IgD-negative memory B cell (primary cell): ENCODE results near the gene CCDC28A. TPM values are rescaled to one million over a fixed set of nuclear protein-coding genes. Genes with fewer than 3 reads are reported as not detected.

Experiments used
- H3K27ac Mint-ChIP-seq, 3 donors: one replicate each; pipeline ENCODE4 v1.8.0; 2020 to 2022; ENCODE audit warnings: mild to moderate bottlenecking in 3 of 3, mixed read lengths in 3 of 3, moderate library complexity in 1 of 3
- H3K27me3 Mint-ChIP-seq: one replicate; pipeline ENCODE4 v1.8.0; 2021; ENCODE audit warnings: mixed read lengths
- H3K36me3 Mint-ChIP-seq: one replicate; pipeline ENCODE4 v1.8.0; 2020; ENCODE audit warnings: mild to moderate bottlenecking, mixed read lengths
- H3K4me1 Mint-ChIP-seq, 3 donors: one replicate each; pipeline ENCODE4 v1.8.0; 2020 to 2022; ENCODE audit warnings: mixed read lengths in 3 of 3, mild to moderate bottlenecking in 1 of 3
- H3K4me3 Mint-ChIP-seq, 4 donors: one replicate each; pipeline ENCODE4 v1.8.0; 2020 to 2022; ENCODE audit warnings: mild to moderate bottlenecking in 4 of 4, mixed read lengths in 4 of 4, moderate library complexity in 3 of 4
- H3K9me3 Mint-ChIP-seq, 3 donors: one replicate each; pipeline ENCODE4 v1.8.0; 2020 to 2021; ENCODE audit warnings: mixed read lengths in 3 of 3, mild to moderate bottlenecking in 1 of 3
- polyA plus RNA-seq: library from polyadenylated mRNA; unstranded; fragments of 300-500 nt; fragmentation: Illumina TruSeq; gene quantifications from one replicate; pipeline ENCODE4 v1.2.3, GENCODE V29; 2021

CCDC28A gene
- polyA plus RNA-seq, 1 donor from 2014 or later: 39.5 TPM

DNA sequence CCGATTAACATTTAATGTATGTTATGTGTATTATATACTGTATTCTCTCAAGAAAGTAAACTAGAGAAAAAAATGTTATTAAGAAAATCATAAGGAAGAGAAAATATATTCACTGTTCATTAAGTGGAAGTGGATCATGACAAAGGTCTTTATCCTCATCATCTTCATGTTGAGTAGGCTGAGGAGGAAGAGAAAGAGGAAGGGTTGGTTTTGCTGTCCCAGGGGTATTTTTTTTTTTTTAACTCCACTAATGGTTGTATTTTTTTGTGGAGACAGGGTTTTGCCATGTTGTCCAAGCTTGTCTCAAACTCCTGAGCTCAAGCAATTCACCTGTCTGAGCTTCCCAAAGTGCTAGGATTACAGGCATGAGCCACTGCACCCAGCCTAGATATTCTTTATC, 33.3 kb downstream of the CCDC28A start:
- H3K9me3 Mint-ChIP-seq: no peaks in the 10 kb centered on the region
- no peaks in the 10 kb centered on the region for H3K36me3 Mint-ChIP-seq
- H3K27me3 Mint-ChIP-seq: peaks cover 6% of the 10 kb centered on the region
- no peak overlapping the region for H3K27ac Mint-ChIP-seq
- H3K4me1 Mint-ChIP-seq: peaks cover 0 to 9% (median 8%) of the 10 kb centered on the region in 3 donors
- H3K4me3 Mint-ChIP-seq: no peak overlapping the region

DNA sequence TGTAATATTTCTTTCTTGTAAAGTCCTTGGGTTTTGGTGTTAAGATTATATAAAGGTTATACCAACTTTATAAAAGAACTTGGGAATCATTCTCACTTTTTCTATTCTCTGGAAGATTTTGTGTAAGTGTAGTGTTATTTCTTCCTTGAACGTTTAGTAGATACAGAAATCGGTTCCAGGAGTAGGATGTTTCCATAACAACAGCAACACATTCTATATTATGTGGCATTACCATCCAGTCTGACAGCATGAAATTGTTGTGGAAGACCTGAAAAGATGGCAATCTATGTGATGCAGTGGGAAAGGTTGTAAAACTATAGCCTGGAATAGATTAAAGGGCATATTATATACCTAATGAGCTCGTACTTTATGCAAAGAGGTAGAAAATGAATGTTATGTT, 36.1 kb downstream of the CCDC28A start:
- Mint-ChIP-seq H3K9me3 (no peaks in the 10 kb centered on the region), H3K4me3 (no peak overlapping the region), H3K36me3 (no peaks in the 10 kb centered on the region), H3K27ac (no peak overlapping the region), H3K4me1 (peaks cover 0 to 9% (median 8%) of the 10 kb centered on the region in 3 donors), H3K27me3 (peaks cover 6% of the 10 kb centered on the region)

GRCh38 chr6:138811866-138812265, 38.3 kb downstream of the CCDC28A start:
- Mint-ChIP-seq H3K4me3 (no peak overlapping the region), H3K36me3 (no peaks in the 10 kb centered on the region), H3K27me3 (no peaks in the 10 kb centered on the region), H3K4me1 (peaks cover 3 to 10% (median 9%) of the 10 kb centered on the region in 3 donors), H3K27ac (no peak overlapping the region), H3K9me3 (no peaks in the 10 kb centered on the region)

GRCh38 chr6:138814179-138814834, 40.7 kb downstream of the CCDC28A start:
- no peaks in the 10 kb centered on the region for H3K27me3 Mint-ChIP-seq
- H3K4me1 Mint-ChIP-seq: peaks cover 15 to 17% (median 17%) of the 10 kb centered on the region in 3 donors
- H3K36me3 Mint-ChIP-seq: no peaks in the 10 kb centered on the region
- H3K27ac Mint-ChIP-seq: no peak overlapping the region
- H3K4me3 Mint-ChIP-seq: no peak overlapping the region
- H3K9me3 Mint-ChIP-seq: no peaks in the 10 kb centered on the region

- peaks cover 15 to 20% (median 17%) of the 10 kb centered on the region in 3 donors for H3K4me1 Mint-ChIP-seq
- H3K36me3 Mint-ChIP-seq: no peaks in the 10 kb centered on the region
- H3K9me3 Mint-ChIP-seq: no peaks in the 10 kb centered on the region
- no peak overlapping the region for H3K27ac Mint-ChIP-seq
- H3K4me3 Mint-ChIP-seq: no peak overlapping the region
- H3K27me3 Mint-ChIP-seq: no peaks in the 10 kb centered on the region
These were observed 41.7 kb downstream of the CCDC28A start for GRCh38 chr6:138815221-138815620.

DNA sequence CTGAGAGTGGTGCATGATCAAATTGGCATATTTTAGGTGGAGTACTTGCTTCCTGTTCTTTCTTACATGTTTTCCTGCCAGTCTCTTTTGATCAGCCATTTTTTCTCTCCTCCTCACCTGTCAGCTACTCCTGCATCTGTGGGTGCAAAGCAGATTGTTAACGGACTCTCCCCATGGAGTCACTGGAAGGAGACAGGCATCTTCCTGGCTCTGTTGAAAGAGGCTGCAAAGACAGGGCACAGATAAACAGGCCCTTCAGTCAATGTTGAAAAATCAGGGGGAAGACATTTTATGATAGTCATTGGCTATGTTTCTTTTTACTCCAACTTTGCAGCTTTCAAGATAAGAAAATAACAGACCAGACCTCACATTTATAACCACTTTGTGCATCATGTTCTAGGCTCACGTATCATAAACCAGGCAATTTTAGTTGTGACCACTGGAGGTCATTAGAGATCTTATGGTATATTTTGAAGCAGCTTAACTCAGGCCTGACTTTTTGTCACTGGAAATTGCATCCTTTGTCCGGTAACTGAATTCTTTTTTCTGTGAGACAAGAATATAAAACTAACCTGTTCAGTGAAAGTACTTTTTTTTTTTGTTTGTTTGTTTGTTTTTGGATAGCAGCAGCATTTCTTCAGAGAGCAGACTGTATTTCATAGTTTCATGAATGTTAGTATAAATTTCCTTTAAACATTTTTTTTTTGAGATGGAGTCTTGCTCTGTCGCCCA, 42.4 kb downstream of the CCDC28A start:
- H3K36me3 Mint-ChIP-seq: no peaks in the 10 kb centered on the region
- no peaks in the 10 kb centered on the region for H3K27me3 Mint-ChIP-seq
- H3K4me3 Mint-ChIP-seq: peak overlapping the region in 1 of 4 donors; percentile 12
- no peaks in the 10 kb centered on the region for H3K9me3 Mint-ChIP-seq
- no peak overlapping the region for H3K27ac Mint-ChIP-seq
- H3K4me1 Mint-ChIP-seq: peaks cover 15 to 21% (median 17%) of the 10 kb centered on the region in 3 donors

GRCh38 chr6:138817799-138818198, 44.2 kb downstream of the CCDC28A start:
- H3K4me1 Mint-ChIP-seq: peaks cover 15 to 24% (median 17%) of the 10 kb centered on the region in 3 donors
- H3K27me3 Mint-ChIP-seq: no peaks in the 10 kb centered on the region
- peak overlapping the region in 2 of 3 donors; percentile 76 to 82 for H3K27ac Mint-ChIP-seq
- H3K9me3 Mint-ChIP-seq: no peaks in the 10 kb centered on the region
- H3K4me3 Mint-ChIP-seq: no peak overlapping the region
- H3K36me3 Mint-ChIP-seq: no peaks in the 10 kb centered on the region

DNA sequence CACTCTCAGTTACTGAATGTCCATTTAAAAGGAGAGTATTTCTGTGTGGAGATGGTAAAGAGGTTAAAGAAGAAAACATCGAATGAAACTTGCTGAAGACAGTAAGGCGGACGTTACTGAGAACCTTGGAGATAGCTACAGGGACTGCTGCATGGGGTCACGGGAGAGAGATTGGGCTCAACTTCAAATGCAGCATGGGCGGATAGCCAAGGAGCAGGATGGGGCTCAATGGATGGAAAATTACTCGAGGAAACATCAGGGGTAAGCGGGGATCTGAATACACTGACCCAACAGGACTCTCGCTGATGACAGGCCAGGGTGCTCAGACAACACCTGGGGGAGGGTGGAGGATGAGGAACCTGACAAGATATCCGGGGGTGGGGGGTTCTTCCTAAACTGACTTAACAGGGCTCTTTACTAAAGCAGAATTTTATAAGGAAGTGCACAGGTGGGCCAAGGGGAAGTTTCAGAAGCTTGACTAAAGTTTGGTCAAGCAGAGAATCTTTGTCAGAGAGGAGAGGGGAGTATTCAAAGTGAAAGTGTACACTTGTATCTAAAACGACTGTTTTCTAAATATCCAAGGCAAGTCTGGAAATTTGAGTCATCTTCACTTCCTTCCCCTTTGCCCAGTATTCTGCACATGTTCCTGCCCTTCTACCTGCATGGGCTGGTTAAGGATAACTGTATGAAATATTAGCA, 45.1 kb downstream of the CCDC28A start:
- H3K4me3 Mint-ChIP-seq: peak overlapping the region in 3 of 4 donors; percentile 5 to 80 (median 66)
- peaks cover 15 to 24% (median 17%) of the 10 kb centered on the region in 3 donors for H3K4me1 Mint-ChIP-seq
- no peaks in the 10 kb centered on the region for H3K9me3 Mint-ChIP-seq
- H3K27ac Mint-ChIP-seq: peak overlapping the region; percentile 34 to 82 (median 64)
- no peaks in the 10 kb centered on the region for H3K36me3 Mint-ChIP-seq
- no peaks in the 10 kb centered on the region for H3K27me3 Mint-ChIP-seq

DNA sequence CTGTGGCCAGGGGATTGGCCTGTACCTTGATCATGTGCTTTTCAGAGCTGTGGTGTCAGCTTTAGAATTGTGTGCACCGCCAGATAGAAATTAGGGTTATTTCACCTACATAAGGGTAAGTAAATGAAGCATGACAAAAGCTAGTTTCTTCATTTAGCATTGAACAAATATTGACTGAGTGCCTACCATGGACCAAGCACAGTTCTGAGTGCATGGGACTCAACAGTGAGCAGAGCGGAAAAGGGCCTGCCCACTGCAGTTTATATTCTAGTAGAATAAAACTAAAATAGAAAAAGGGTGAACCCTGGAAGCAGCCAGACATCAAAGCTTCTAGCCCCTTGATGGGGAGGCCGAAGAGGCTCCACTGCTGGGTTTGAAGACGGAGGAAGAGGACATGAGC, 48.0 kb downstream of the CCDC28A start:
- peak overlapping the region in 1 of 3 donors; percentile 24 for H3K27ac Mint-ChIP-seq
- H3K4me3 Mint-ChIP-seq: no peak overlapping the region
- H3K9me3 Mint-ChIP-seq: no peaks in the 10 kb centered on the region
- H3K4me1 Mint-ChIP-seq: peaks cover 12 to 21% (median 12%) of the 10 kb centered on the region in 3 donors
- H3K27me3 Mint-ChIP-seq: no peaks in the 10 kb centered on the region
- H3K36me3 Mint-ChIP-seq: peaks cover 3% of the 10 kb centered on the region

DNA sequence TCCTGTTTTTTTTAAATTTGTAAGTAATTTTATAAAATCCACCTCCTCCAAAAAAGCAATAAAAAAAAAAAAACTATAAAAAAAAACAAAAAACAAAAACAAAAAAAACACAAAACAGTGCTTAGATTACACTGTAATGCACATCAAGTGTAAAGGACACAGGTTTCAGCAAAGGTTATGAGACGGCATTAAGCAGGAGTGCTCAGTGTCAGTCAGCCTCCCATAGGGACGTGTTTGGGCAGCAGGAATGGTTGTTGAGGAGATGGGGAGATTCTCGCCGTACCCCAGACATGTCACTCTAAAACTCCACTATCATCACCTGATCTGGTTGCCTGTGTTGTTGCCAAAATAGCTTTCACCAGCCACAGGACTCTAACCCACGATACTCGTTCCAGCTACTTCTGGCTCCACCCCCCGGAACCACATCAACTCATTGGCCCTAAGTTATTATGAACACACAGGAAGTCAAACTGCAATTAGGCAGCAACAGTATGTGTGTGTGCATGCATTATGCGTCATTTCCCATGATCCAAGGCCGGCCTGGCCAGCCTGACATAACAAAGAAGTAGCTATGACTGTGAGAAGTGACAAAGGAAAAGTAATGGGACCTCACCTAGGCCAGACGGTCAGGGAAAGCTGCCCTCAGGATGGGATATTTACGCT, 51.0 kb downstream of the CCDC28A start:
- no peaks in the 10 kb centered on the region for H3K9me3 Mint-ChIP-seq
- H3K4me1 Mint-ChIP-seq: peaks cover 0 to 6% (median 0%) of the 10 kb centered on the region in 3 donors
- peak overlapping the region in 1 of 3 donors; percentile 92 for H3K27ac Mint-ChIP-seq
- H3K27me3 Mint-ChIP-seq: no peaks in the 10 kb centered on the region
- peaks cover 3% of the 10 kb centered on the region for H3K36me3 Mint-ChIP-seq
- H3K4me3 Mint-ChIP-seq: no peak overlapping the region

GRCh38 chr6:138830248-138830647, 56.7 kb downstream of the CCDC28A start:
- peaks cover 0 to 1% (median 0%) of the 10 kb centered on the region in 3 donors for H3K4me1 Mint-ChIP-seq
- H3K27me3 Mint-ChIP-seq: no peaks in the 10 kb centered on the region
- peaks cover 3% of the 10 kb centered on the region for H3K36me3 Mint-ChIP-seq
- no peak overlapping the region for H3K27ac Mint-ChIP-seq
- no peaks in the 10 kb centered on the region for H3K9me3 Mint-ChIP-seq
- no peak overlapping the region for H3K4me3 Mint-ChIP-seq

DNA sequence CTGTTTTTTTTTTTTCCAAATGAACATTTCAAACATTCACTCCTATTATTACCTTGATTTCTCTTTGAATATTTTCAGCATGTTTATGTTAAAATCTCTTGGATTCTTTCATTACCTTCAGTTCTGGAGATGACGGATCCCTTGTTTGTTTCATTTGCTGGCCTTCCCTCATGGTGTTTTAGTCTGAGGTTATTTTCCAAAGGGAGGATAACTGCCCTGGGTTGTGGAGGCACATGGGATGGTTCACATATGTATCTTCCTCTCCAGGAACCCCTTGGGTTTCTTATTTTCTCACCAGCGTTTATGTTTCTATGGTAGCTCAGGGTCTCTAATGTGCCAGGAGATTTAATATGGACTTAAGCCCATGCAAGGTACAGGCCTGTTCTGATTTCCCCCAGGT, 58.6 kb downstream of the CCDC28A start:
- H3K9me3 Mint-ChIP-seq: no peaks in the 10 kb centered on the region
- H3K36me3 Mint-ChIP-seq: peaks cover 2% of the 10 kb centered on the region
- no peaks in the 10 kb centered on the region for H3K27me3 Mint-ChIP-seq
- H3K4me1 Mint-ChIP-seq: peaks cover 0 to 1% (median 0%) of the 10 kb centered on the region in 3 donors
- no peak overlapping the region for H3K4me3 Mint-ChIP-seq
- H3K27ac Mint-ChIP-seq: no peak overlapping the region

DNA sequence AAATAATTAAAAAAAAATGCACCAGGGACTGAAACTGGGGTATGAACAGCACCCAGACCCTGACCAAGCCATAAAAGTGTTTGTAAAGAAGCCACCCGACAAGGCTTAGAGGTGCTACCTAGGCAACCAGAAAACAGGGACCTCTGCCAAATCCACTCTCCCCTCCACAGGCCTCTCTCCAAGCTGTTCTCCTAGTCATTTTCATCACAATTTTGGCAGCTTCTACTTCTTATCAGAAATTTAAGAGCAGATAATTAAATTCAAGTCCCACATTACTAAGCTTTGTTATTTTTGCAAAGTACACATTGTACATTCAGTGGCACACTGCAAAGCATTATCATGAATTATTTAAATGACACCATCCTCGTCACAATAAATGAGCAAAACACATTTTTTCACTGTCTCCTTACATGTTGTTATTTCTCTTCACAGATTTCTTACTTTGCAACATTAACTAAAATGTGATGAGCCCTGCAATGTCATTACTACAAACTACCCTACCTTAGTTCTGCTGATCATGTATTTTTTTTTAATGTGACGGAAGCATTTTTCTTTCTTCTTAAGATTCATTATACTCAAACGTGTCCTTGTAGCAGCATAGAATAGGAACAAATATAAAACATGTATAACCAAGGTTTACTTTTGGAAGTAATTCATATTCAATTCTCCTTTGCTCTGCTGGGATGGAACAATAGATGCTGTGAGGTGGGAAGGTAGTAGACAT, 60.4 kb downstream of the CCDC28A start:
- peaks cover 0 to 1% (median 0%) of the 10 kb centered on the region in 3 donors for H3K4me1 Mint-ChIP-seq
- no peak overlapping the region for H3K27ac Mint-ChIP-seq
- H3K4me3 Mint-ChIP-seq: no peak overlapping the region
- peaks cover 2% of the 10 kb centered on the region for H3K36me3 Mint-ChIP-seq
- H3K9me3 Mint-ChIP-seq: no peaks in the 10 kb centered on the region
- H3K27me3 Mint-ChIP-seq: no peaks in the 10 kb centered on the region

DNA sequence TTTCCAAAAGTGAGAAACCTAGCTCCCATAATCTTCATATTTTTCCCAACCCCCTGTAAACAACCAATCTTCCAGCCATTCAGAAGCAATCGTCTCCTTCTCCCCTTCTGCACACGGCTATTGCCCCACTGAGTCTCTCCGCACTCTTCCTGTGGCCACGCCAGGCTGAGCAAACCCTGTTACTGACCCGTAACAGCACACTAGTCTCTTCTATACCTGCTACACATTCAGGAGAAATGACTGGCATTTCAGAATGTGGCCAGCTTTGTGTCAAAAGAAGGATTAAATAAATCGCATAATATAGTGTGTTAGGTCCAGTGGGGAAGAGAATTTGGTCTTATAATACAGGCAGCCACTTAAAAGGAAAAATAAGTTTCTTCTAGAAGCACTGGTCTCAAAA, 63.7 kb downstream of the CCDC28A start:
- no peak overlapping the region for H3K27ac Mint-ChIP-seq
- peaks cover 0 to 10% (median 3%) of the 10 kb centered on the region in 3 donors for H3K9me3 Mint-ChIP-seq
- H3K4me1 Mint-ChIP-seq: peaks cover 0 to 1% (median 0%) of the 10 kb centered on the region in 3 donors
- peaks cover 7% of the 10 kb centered on the region for H3K36me3 Mint-ChIP-seq
- no peak overlapping the region for H3K4me3 Mint-ChIP-seq
- no peaks in the 10 kb centered on the region for H3K27me3 Mint-ChIP-seq
